ENCODE data around the gene USP37.

DNA sequence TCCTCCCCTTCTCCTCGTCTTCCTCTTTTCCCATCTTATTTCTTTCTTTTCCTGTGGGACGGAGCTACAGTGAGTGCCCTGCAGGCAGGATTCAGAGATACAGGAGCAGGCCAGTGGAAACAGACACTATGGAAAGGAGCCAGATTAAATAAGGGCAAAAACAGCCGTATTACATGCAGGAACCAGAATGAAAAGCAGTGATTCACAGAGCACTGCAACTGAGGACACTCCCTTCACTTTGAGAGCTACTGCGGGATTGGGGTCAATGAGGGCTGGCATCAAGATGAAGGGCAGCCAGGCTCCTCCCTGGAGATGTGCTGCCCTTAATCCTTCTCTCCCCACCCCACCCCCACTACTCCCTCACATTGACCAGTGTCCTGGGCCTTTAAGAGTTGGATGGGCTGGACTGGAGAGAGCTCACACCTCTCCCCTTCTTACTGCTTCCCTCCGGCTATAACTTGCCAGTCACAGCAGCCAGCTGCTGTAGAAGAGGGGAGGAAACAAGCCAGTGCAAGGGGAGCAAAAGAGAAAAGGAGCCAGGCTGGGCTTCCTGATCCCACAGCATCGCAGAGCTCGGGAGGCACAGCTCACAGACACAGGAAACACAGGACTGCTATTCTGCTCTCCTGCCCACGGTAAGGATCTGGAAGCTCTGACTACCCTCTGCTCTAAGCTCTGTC, 39.4 kb upstream of the USP37 start, which contains the start of gene PLCD4:
- TF ChIP-seq, protein P1, sequence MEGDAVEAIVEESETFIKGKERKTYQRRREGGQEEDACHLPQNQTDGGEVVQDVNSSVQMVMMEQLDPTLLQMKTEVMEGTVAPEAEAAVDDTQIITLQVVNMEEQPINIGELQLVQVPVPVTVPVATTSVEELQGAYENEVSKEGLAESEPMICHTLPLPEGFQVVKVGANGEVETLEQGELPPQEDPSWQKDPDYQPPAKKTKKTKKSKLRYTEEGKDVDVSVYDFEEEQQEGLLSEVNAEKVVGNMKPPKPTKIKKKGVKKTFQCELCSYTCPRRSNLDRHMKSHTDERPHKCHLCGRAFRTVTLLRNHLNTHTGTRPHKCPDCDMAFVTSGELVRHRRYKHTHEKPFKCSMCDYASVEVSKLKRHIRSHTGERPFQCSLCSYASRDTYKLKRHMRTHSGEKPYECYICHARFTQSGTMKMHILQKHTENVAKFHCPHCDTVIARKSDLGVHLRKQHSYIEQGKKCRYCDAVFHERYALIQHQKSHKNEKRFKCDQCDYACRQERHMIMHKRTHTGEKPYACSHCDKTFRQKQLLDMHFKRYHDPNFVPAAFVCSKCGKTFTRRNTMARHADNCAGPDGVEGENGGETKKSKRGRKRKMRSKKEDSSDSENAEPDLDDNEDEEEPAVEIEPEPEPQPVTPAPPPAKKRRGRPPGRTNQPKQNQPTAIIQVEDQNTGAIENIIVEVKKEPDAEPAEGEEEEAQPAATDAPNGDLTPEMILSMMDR (IDR thresholded peaks at IDR 0.05) = peak in 1 of 3 experiments; percentile 16
- peak; percentile 59 to 70 for TF ChIP-seq POLR2AphosphoS5 (IDR thresholded peaks at IDR 0.05)

Measured in esophagus muscularis mucosa (tissue), 3 donors.